Hair follicular keratinocyte (primary cell): Measurements from ENCODE around the gene RMDN3. TPM values are rescaled to one million over a fixed set of nuclear protein-coding genes. Genes with fewer than 3 reads are reported as not detected.

Experiments
- total RNA-seq: library from RNA; depleted of rRNA; stranded (reverse); fragments of >200 nt; gene quantifications from 2 replicates; pipeline ENCODE4 v1.2.3, GENCODE V29; 2015

The RMDN3 gene, protein sequence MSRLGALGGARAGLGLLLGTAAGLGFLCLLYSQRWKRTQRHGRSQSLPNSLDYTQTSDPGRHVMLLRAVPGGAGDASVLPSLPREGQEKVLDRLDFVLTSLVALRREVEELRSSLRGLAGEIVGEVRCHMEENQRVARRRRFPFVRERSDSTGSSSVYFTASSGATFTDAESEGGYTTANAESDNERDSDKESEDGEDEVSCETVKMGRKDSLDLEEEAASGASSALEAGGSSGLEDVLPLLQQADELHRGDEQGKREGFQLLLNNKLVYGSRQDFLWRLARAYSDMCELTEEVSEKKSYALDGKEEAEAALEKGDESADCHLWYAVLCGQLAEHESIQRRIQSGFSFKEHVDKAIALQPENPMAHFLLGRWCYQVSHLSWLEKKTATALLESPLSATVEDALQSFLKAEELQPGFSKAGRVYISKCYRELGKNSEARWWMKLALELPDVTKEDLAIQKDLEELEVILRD
- total RNA-seq: 13.6 and 18.5 TPM in 2 replicates

DNA sequence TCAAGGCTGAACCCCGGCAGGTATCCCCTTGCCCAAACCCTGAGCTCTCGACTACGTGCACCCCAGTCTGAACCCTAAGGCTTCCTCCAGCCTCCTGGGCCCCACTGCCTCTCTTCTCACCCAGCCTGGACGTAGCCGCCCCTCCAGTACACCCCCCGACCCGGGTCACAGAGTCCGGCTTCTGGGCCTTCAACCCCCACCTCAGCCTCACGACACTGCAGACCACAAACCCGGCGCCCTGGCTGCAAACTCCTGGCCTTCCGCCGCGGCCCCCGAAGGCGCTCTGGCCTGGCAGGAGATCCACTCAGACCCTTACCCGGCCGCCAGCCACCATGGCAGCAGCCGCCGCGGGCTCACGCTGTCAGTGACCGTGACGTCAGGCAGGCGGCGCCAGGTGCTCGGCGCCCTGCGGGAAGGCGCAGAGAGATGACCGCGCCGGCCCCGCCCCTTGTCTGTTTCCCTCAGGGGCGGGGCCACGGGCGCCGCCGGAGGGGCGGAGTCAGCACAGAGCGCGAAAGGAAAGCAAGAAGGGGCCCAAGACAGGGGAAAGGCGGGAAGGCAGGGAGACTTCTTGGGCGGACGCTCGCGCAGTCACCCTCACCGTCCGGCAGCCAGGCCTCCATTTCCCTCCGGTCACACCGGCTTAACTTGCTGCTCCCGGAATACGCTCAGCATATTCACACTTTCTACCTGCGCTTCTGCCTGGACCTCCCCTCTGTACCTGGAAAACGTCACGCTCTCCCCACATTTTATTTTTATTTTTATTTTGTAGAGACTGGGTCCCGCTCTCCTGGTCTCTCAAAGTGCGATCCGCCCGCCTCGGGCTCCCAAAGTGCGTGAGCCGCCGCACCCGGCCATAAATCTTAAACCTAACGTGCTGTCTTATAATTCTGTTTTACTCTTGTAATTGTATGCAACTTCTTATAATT is at the start of gene RMDN3:
Gene RMDN3 (minus strand): TSS at position 372 of the 929 bp plus-strand sequence. CDS start 471 bp downstream, outside the sequence.

DNA sequence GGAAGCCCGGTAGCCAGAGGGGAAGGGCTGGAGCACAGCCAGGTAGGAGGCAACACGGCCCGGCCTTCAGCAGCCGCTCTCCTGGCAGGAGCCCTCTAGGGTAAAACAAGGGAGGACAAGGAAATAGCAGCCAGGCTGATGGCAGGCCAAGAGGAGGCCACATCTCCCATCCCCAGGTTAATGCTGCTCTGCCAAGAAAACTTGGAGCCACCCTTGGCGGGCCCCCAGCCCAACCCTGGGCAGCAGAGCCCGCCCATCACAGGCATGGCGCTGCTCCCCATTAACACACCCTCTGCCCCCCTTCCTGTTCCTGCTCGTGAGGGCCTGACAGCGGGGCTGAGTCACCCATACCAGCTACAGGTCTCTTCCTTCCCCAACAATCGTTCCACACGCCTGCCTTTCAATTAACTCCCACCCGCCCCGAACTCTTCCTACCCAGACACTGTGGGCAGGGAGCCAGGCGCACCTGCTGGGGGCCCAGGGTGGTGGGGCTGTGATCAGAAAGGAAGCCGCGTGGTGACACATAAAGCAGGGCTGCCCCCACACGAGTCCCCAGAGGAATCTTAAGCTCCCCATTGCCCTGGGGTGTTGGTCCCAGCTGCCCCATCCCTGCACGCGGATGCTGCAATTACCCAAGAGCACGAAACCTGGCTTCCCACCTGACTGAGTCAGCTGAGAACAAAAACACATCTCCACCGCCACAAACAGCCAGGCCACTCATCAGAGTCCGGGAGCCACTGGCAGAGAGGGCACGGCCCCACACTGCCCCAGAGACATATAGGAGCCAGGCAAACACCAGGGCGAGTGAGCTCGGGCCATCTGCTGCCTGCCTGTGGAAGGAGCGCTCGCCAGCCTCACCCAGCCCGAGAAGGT is 14.5 kb upstream of the RMDN3 start, which contains the start of gene C15orf62:
Gene C15orf62 (plus strand): TSS at position 707 of the 873 bp plus-strand sequence. CDS start 516 bp downstream, outside the sequence.

DNA sequence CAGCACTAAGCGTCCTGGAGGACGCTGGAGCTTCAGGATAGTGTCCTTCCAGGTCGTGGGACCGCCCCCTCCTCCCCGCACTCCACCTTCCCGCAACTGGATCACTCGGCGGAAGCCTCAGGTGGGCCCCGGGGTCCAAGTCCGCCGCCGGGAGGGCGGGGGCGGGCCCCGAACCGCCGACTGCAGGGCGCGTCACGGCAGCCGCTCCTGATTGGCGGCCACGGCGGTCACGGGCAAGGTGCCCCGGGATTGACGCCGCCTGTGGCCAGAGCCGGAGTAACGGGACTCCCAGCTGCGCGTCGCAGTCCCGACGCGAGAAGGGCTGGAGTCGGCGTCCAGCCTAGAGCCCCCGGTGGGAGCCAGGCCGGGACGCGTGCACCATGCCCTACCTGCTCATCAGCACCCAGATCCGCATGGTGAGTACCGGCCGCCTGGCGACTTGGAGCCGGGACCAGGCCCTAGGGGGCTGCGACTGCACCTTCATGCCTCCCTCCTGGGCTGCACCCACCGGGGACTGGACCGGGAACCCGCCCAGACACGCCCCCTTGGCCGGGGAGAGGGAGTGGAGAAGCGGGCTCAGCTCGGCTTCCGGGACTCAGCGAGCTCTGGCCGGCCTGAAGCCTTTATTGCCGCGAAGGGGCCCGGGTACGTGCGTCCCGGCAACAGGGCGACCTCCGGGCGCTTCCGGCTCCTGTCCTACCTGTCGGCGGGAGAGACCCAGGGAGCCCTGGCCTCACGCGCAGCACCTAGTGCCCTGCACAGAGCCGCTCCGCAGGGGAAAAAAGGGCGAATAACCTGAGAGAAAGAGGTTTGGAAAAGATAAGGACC is 9.0 kb upstream of the RMDN3 start, which contains the start of gene GCHFR:
Gene GCHFR (plus strand): TSS at position 268 of the 828 bp plus-strand sequence. CDS start 113 bp downstream, at position 381.

DNA sequence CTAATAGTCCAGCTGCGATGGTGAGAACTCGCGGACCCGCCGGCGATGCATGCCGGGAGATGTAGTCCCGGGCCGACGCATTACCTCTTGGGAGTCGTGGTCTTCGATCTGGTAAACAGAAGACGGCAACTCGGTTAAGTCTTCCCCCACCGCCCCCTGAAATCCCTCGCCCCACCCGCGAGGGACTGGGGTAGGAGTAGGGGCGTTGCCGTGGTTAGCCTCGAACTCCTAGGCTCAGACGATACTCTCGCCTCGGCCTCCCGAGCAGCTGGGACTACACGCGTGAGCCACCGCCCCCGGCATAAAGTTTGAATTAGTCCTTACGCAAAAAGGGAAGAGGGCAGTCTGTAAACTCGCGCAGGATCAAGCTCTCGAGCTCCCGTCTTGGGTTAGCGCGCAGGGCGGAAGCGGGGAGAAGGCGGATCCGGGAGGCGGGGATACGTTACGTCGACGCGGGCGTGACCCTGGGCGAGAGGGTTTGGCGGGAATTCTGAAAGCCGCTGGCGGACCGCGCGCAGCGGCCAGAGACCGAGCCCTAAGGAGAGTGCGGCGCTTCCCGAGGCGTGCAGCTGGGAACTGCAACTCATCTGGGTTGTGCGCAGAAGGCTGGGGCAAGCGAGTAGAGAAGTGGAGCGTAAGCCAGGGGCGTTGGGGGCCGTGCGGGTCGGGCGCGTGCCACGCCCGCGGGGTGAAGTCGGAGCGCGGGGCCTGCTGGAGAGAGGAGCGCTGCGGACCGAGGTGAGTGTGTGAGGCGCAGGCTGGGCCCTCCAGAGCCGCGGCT is 60.2 kb downstream of the RMDN3 start, which contains the start of gene RAD51:
Gene RAD51 (plus strand): TSS at position 487 of the 781 bp plus-strand sequence. CDS start 3,585 bp downstream, outside the sequence.

Other genes with a start within 250 kb of the RMDN3 start
- gene CCDC32, start 190.2 kb downstream of the RMDN3 start, total RNA-seq: 16.8 and 22.9 TPM in 2 replicates
- 13.4 and 18.7 TPM in 2 replicates for gene RPUSD2, start 186.0 kb downstream of the RMDN3 start, total RNA-seq
- gene KNL1, start 161.0 kb downstream of the RMDN3 start, total RNA-seq: 9.7 and 23.4 TPM in 2 replicates
- 4.2 and 15.0 TPM in 2 replicates for gene RAD51, start 60.1 kb downstream of the RMDN3 start, total RNA-seq
- gene GCHFR, start 8.8 kb upstream of the RMDN3 start, total RNA-seq: 7.1 and 14.5 TPM in 2 replicates
- gene C15orf62, start 14.7 kb upstream of the RMDN3 start, total RNA-seq: not detected in 2 replicates
- 40.8 and 42.6 TPM in 2 replicates for gene ZFYVE19, start 51.8 kb upstream of the RMDN3 start, total RNA-seq
- 23.6 and 70.7 TPM in 2 replicates for gene DNAJC17, start 52.2 kb upstream of the RMDN3 start, total RNA-seq
- not detected in 2 replicates for gene PPP1R14D, start 73.5 kb upstream of the RMDN3 start, total RNA-seq
- 210 and 272 TPM in 2 replicates for gene SPINT1, start 88.8 kb upstream of the RMDN3 start, total RNA-seq
- 0.65 and 1.6 TPM in 2 replicates for gene RHOV, start 119.0 kb upstream of the RMDN3 start, total RNA-seq
- 22.3 and 22.4 TPM in 2 replicates for gene VPS18, start 139.2 kb upstream of the RMDN3 start, total RNA-seq
- 0.08 TPM in 1 of 2 replicates, not detected in the other for gene DLL4, start 174.1 kb upstream of the RMDN3 start, total RNA-seq
- 20.5 and 61.6 TPM in 2 replicates for gene CHAC1, start 198.2 kb upstream of the RMDN3 start, total RNA-seq